GF-D8 (cell line): ENCODE measurements around the gene MINK1.
"Not testable (repeated sequence)": the region's sequence is repeated elsewhere in the genome, so short reads cannot be mapped to it uniquely, and the experiment has no call there.

ENCODE experiments used
- DNase-seq: peaks from one replicate; lab custom pipeline; 2025; lab: John Stamatoyannopoulos, UW

Gene MINK1

DNA sequence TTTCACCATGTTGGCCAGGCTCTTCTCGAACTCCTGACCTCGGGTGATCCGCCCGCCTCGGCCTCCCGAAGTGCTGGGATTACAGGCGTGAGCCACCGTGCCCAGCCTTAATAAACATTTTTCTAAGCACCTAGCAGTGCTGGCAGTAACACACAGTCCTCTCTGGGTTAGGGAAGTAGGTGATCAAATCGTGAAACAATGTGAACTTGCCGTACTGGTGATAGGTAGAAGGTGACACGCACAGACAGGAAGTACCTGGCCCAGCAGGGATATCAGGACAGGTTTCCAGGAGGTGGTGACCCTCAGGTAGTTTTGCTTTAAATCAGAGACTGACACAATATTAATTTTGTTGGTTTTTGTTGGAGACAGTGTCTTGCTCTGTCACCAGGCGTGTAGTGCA is 21.7 kb upstream of the MINK1 start:
- DNase-seq = no peak

DNA sequence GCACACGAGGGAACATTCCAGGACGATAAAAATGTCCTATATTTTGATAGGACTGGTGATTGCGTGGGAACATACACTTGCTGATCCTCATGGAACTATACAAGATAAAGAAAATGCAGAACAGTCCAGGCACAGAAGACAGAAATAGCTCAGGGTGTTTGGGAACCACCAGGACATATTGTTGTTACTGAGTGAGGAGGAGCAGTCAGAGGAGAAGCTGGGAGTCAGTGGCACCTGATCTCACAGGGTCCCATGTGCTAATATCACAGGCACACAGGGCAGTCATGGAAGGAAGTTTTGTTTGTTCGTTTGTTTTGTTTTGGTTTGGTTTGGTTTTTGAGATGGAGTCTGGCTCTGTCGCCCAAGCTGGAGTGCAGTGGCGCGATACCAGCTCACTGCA is 20.4 kb upstream of the MINK1 start:
- DNase-seq = no peak

DNA sequence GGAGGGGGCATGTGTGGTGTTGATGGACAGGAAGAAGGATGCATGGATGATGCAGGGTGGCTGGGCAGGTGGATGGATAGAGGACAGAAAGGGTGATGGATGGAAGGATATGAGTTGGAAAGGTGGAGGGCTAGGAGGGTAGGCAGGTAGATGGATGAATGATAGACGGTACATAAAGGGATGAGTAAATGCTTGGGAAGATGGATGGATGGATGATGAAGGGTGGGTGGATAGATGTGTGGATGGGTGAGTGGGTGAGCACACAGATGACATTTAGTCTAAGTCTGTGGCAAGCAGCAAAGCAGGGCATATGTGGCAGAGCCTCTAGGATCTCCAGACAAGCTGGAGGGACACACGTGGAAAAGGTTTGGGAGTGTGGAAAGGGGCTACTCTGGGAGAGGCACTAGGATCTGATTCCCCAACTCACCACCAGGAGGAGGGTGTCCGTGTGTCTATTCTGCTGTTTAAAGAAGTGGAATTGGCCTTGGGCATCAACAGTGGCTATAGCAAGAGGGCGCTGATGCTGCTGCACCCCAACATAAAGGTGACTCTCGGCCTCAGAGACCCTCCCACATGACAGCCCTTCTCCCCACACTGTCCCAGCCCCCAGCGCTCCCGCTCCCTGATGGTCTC is 18.0 kb upstream of the MINK1 start:
- no peak for DNase-seq

DNA sequence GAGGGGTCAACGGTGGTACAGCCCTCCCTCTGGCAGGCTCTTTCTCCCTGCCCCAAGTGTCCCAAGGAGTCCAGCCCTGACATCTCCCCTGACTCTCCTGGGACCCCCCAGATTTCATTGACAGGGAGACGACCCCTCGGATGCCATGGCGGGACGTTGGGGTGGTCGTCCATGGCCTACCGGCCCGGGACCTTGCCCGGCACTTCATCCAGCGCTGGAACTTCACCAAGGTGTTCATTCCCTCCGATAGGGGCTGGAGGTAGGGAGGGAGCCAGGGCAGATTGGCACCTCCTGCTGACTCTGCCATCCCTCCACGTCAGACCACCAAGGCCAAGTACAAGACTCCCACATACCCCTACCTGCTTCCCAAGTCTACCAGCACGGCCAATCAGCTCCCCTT is 16.3 kb upstream of the MINK1 start:
- DNase-seq = no peak

DNA sequence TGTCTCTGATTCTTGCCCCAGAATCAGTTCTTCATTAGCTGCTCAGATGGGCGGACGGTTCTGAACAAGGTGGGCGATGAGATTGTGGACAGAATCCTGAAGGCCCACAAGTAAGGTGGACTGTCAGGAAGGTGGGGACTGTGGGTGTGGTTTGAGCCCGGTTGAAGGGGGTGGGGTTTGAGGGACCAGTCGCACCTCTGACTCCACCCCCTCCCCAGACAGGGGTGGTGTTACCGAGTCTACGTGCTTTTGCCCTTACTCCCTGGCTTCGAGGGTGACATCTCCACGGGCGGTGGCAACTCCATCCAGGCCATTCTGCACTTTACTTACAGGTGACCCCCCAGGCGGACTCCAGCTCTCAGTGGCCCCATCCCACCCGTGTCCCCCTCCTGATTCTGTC is 14.9 kb upstream of the MINK1 start:
- no peak for DNase-seq

DNA sequence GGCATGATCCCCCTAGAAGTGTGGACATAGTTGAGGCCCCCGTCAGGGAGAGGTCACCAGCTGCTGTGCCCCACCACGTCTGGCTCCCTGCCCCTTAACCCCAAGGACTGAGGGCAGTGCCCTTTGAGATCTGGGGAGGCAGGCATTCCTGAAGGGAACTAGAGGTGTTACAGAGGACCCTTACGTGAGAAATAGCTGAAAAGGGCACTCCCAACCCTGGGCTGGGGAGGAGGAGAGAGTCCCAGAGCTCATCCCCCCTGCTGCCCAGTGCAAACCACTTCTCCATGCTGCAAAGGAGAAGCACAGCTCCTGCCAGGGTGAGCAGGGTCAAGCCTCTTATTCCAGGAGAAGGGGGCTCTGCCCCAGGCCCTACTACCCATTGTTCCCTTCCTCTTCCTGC is 10.3 kb upstream of the MINK1 start:
- DNase-seq = no peak

DNA sequence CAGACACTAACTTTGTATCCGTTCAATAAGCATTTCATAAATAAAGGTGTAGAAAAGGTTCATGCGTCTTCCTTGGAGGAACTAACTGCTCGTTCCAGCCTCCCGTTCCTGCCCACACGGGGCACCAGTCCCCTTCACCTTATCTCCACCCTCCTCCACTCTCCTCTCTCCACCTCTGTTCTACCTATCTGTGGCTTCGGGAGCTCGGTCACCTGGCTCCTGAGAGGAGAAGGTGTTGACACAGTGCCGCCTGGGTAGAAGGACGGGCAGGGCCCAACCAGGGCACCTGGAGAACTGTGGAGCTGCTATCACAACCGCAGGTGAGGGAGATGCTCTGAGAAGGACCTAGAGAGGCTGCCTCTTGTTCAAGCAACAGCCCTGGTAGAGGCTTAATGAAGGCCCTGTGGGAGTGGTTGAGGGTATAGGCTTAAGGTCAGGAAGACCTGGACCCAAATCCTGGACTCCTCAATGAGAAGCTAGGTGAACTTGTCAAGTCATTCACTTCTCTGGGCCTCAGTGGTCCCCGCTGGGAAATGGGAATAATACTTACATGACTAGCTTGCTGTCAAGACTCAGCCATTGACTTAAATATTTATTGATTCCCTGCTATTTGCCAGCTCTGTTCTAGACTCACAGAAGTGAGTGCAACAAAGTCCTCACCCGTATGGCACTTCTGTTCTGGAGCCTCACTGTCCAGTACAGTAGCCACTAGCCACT is 9.6 kb upstream of the MINK1 start:
- no peak for DNase-seq

DNA sequence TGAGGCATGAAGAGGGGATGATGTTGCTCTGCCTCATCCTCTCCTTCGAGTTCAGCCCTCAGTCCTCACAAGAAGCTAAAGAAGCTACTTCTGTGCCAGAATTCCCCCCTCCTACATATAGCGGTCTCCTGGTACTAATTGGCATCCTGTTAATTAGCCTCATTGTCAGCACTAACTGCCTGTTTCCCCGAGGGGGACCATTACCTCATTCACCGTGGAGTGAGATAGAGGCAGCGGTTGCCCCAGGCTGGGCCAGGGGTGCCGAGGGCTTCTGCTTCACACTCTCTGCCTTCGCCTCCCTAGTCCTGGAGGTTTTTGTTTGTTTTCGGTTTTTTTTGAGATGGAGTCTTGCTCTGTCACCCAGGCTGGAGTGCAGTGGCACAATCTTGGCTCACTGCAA is 5.7 kb upstream of the MINK1 start:
- DNase-seq = no peak

DNA sequence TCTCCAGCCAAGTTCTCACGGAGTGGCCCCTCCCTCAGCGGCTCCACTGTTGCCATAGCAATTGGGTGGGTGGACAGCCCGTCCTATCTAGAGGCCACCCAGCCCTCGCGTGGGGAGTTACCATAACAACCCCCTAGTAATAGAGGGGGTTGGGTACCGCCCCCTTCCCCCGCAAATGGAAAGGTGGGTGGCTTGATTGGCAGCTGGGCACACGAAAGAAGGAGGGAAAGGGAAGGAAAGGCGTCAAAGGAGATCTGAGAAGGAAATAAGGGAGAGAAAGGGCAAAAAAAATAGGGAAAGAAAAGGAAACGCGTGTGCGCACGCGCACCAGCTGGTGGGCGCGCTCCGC is 337 bp upstream of the MINK1 start:
- not testable (repeated sequence) for DNase-seq

DNA sequence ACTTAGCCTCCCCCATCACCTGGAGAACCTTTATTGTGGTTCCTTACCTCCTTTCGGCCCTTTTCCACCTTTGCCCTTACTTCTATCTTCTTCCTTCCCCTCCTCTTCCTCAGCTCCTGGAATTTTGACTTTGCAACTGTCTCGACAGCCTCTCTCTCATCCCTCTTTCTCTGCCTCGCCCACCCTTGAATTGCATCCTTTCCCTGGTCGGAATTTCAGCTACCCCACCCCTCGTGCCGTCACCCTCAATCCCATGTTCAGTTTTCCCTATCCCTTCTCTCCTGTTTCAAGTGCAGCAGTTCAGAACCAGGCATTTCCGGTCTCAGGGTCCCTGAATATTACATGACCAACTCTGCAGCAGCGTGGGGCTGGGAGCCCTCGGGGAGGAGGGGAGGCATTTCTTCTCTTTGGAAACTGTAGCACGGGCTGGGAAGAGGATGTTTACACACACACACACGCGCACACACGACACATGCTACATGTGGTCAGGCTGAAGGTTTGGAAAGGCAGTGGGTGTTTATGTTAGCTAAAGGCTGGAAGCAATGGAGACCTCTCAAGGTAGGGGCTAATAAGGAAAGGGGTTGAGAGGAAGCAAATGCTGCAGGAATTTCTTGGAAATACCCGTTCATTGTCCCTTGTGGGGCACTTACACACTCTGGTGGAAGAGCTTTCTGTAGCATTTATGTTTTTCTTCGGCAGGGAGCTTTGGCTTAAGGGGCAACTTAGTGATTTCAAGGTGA is 971 bp downstream of the MINK1 start:
- DNase-seq = no peak

DNA sequence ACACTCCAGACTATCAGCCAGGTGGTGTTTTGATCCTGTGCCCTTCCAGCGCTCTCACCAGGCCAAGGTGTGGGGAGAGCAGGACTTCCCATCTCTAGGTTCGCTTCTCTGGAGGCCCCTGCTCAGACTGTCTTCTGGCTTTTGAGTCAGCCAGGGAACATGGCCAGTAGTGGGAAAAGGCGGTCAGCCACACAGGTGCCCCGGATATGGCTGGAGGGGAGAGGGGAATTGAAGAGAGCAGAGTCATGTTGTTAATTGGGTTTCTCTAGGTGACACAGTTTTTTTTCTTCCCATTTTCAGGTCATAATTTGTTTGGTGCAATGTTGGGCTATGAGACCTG is 1.5 kb downstream of the MINK1 start:
- DNase-seq = no peak

DNA sequence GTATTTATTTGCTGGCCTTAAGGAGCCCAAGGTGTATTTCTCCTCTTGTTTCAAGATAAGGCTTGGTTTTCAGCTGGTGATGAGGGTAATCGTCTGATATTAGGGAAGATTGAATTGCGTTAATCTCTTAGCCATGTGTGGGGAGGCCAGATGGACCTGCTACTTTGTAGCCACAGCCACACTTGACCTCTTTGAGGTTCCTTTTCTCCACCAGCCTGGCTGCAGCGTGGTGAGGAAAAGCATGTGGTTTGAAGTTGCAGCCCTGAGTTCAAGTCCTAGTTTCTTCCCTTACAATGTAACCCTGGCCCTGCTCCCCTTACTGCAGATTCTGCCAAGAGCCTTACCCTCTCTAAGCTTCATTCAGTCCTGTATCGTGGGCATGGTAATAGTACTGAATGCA is 3.1 kb downstream of the MINK1 start:
- no peak for DNase-seq

DNA sequence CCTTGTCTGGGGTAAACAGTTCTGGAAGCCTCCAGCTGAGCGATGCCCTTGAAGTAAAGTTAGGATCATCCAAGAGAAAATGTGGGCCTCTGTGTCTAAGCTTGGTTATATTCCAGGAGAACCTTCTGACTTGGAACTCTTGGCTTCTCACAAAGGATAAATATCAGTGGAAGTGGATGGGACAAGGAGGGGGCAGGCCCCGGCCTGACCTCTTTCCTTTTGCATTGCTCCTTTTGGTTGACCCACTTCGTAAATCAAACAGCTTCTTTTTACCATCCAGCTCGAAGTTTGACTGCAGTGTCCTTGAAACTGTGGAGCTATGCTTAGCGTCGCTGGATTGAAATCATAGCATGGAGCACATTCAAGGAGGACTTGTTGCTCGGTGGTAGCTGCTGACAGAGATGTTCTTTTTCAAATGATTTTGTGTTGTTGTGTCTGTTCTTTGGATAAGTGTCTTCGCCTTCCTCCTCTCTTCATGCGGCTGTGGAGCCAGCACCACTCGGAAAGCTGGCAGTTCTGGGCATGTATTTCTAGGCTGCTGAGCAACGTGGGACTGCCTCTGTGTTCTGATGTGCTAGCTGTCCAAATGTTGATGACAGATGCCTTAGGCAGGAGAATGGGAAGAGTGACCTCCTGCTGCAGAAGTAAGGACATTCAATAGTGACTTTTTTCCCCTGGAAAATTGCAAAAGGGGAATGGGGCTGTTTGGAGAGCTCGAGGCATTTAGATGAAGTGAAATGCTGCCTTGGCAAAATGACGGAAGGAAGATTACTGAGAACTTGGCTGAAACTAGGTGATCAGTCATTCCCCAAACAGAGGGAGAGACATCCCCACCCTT is 4.5 kb downstream of the MINK1 start:
- DNase-seq = no peak

DNA sequence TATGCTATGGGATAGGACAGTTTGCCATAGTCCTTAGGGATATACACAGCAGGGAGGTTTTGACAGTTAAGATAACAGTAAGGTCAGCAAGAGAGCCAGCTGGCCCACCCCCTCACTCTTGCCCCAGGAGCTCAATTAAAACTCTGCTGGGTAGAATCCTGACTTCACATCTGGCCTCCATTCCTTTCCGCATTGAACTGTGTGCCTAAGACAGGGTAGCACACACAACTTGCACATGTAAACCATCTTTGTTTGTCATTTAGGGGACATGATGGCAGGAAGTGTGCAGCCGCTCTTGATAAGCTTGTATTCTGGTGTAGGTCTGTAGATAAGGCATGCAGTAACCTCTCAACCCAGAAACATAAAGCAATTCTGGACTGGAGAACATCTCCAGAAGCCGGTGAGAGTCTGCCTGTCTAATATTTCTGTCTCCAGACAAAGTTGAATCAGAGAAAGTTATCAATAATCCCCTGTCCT is 5.2 kb downstream of the MINK1 start:
- no peak for DNase-seq

DNA sequence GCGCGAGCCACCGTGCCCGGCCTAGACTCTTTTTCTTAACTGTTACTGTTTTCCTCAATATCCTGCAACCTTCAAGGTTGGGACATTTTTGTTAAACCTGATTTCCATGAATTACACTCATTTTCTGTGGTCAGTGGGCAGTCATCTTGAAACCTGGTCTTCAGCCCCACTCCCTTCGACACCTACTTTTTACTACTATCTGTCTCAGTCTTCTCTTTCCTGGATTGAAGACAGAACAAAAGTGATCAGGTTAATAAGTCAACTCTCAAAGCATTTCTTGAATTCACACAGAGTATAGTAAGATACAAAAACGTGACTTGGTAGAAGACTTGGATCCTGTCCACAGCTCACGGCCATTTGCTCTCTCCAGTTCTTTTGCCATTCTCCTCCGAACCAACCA is 6.1 kb downstream of the MINK1 start:
- DNase-seq = no peak

DNA sequence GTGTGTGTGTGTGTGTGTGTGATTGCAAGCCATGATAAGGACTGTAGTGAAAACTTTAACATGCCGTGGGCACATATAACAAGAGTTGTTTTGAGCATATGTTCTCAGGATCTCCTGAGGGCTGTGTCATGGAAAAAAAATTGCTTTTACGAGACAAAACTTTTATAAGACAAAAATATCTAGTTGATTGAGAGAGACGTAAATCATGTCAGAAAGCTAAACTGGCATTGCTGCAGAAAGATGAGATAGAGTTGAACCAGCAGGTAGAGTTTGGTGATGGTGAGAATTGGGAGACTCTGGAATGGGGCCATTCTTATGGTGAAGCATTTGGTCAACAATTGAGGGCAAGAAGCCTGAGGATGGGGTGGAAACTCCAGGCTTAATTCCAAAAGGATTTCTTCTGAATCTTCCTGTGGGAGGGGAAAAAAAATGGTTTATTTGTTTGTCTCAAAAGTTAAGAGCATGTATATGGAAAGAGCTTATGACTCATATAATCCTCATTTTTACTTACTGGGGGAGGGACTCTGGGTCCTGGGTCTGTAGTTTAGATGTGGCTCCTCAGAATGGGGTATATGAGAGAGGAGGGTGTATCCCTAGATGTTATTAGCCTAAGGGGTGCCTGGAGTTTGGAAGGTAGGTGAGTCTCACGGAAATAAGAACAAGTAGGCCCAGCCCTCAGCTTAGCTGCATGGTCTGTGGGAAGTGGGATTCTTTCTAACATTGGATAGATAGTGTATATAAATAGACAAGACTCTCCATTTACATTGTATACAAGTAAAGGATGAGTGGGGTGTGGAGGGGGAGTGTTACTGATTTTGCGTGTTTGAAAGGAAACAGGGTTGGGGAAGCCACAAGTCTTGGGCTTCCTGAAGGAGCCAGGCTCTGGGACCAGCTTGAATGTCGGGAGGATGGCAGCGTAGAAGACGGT is 7.1 kb downstream of the MINK1 start:
- no peak for DNase-seq

DNA sequence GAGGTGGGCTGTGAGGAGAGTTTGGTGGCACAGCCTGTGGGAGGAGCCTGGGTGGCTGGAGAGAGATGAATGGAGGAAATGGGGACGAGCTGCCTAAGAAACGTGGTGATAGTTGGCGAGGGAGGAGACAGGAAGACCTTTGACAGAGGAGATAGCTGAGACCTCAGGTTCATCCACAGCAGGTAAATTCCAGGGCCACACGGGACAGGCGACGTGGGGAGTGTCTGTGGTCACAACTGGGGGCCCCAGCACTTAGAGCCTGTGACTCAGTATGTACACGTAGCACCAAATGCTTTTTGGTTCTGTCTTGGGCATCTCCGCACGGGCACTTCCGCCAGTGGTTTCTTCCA is 7.7 kb downstream of the MINK1 start:
- DNase-seq = no peak

DNA sequence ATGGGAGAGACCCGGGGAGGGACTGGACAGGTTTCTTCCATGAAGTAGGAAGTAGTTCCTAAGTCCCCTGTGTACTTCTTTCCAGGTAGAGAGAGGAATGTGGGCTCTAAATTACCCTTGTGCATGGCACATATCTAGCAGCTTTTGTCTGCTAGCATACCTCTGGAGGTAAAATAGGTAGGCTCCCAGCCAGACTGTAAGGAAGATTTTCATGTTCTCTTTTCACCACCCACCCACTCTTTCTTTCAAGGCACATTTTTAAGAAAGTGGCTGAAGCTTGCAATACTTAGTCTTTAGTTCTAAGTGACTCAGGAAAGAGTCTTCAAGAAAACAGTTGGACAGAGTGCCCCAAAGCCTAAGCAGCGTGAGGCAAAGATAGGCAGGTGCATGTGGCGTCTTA is 9.2 kb downstream of the MINK1 start:
- no peak for DNase-seq

DNA sequence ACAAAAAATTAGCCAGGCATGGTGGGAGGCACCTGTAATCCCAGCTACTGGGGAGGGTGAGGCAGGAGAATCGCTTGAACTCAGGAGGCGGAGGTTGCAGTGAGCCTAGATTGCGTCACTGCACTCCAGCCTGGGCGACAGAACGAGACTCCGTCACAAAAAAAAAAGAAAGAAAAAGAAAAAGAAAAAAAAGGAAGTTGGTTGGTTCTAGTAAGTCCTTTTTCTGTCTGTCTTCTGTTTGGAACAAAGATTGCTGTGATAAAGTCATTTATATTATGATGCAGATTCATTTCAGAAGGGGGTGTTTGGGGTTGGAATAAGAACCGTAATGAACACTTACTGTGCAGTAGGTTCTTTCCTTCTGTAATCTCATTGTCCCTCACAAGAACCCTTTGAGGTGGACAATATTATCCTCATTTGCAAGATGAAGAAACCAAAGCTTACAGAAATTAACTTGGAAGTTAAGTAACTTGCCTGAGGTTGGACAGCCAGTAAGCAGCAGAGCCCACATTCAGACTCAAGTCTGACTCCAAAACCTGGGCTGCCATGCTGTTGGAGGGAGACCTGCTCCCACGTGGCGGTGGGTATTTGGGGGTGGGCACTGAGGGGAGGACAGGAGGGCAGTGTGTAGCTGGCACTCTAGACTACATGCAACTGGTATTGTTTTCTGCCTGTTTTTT is 10.3 kb downstream of the MINK1 start:
- DNase-seq = no peak

DNA sequence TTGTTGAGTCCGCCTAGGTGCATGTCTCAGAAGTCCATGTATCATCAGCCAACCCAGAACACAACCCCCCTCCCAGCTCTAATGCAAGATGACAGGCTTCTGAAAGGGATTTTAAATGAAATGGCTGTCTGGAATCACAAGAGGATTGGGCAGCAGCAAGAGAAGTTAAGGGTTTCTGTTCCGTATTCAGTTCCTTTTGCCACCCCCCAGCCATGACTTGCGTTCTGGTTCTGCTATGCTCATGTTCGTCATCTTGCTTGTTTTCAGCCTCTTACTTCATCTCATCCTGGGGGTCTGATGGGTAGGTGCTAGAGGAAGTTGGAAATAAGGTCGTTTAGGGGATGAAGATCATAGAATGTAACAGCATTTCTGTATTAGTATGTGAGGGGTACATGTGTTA is 12.0 kb downstream of the MINK1 start:
- no peak for DNase-seq
